Transverse colon (tissue), 4 donors: Measurements from ENCODE around the gene LMTK2. TPM values are rescaled to one million over a fixed set of nuclear protein-coding genes. Genes with fewer than 3 reads are reported as not detected.
A peak's percentile ranks its signal among the peaks of the same experiment; 100 is the strongest.

Source experiments
- DNase-seq: peaks from one replicate; pipeline ENCODE4 v3.0.0-alpha.2; 2019
- H3K27ac ChIP-seq, 4 donors: fragments of 200-600 bp; sonication (generic); 2 replicates each; pipeline ENCODE4 v1.5.1; 2016 to 2018; ENCODE audit warnings: inconsistent platforms in 4 of 4
- H3K27me3 ChIP-seq: fragments of 200-600 bp; sonication (generic); 2 replicates; pipeline ENCODE4 v1.5.1; 2017; ENCODE audit warnings: inconsistent platforms
- H3K36me3 ChIP-seq, 4 donors: fragments of 200-600 bp; sonication (generic); 2 replicates each; pipeline ENCODE4 v1.5.1; 2017 to 2019; ENCODE audit warnings: inconsistent platforms in 4 of 4
- H3K4me1 ChIP-seq, 4 donors: fragments of 200-600 bp; sonication (generic); 2 replicates each; pipeline ENCODE4 v1.5.1; 2017 to 2020; ENCODE audit warnings: inconsistent platforms in 4 of 4
- H3K4me3 ChIP-seq, 4 donors: fragments of 200-600 bp; sonication (generic); 1 replicate in 1 of 4; 2 replicates in 3 of 4; pipeline versions ENCODE4 v1.5.1 to v1.6.1; 2017 to 2019; ENCODE audit warnings: inconsistent platforms in 4 of 4
- H3K9me3 ChIP-seq, 2 donors: fragments of 200-600 bp; sonication (generic); 2 replicates each; pipeline ENCODE4 v1.5.1; 2017 to 2019; ENCODE audit warnings: inconsistent platforms in 2 of 2
- CTCF ChIP-seq, 5 experiments: fragments of 200-600 bp in 3 of 5; fragments of 450-650 bp in 2 of 5; sonication (generic) in 3 of 5; IDR thresholded peaks; 1 replicate in 2 of 5; 2 replicates in 3 of 5; pipeline ENCODE4 v1.5.1; 2016 to 2017; ENCODE audit warnings: antibody characterized with exemption in 5 of 5, inconsistent platforms in 3 of 5, mild to moderate bottlenecking in 2 of 5, moderate library complexity in 1 of 5
- EP300 ChIP-seq: sonication (generic); formaldehyde crosslinking; IDR thresholded peaks from one replicate; pipeline ENCODE4 v1.6.1; 2017; ENCODE audit warnings: antibody characterized with exemption, low read depth
- POLR2A ChIP-seq: fragments of 450-650 bp; IDR thresholded peaks from one replicate; pipeline ENCODE4 v1.6.1; 2016; ENCODE audit warnings: antibody characterized with exemption, mild to moderate bottlenecking, moderate library complexity
- POLR2AphosphoS5 ChIP-seq, 3 donors: sonication (generic); formaldehyde crosslinking; IDR thresholded peaks; one replicate each; pipeline ENCODE4 v1.6.1; 2016; ENCODE audit warnings: antibody characterized with exemption in 3 of 3
- WGBS, 2 donors: methylation state at CpG; one replicate each; pipeline ENCODE4 v1.1.5; 2018; ENCODE audit warnings: low coverage in 1 of 2; 5-methylcytosine and 5-hydroxymethylcytosine counted together
- in situ Hi-C, 4 donors: fragments of 200-750 bp; cut with MboI; loops; one replicate each; pipeline versions ENCODE4 v1.15.0 to v1.15.1; 2017; ENCODE audit warnings: low sequenced_read_pairs in 3 of 4, low pct_ligation_motif_present in 1 of 4, low pct_unique_long_range_greater_than_20kb in 1 of 4
- intact Hi-C: fragments of 100-400 bp; cut with DNase I; formaldehyde crosslinking; loops from one replicate; pipeline ENCODE4 v1.15.1; 2023; ENCODE audit warnings: low total_unique reads
- total RNA-seq, 4 donors: library from RNA; depleted of rRNA; stranded (reverse); fragments of >200 nt; gene quantifications; one replicate each; pipeline ENCODE4 v1.1.0, GENCODE V29; 2016

LMTK2 gene
- total RNA-seq, 4 donors from 2014 or later: 51.6 to 106 (median 62.2) TPM

DNA sequence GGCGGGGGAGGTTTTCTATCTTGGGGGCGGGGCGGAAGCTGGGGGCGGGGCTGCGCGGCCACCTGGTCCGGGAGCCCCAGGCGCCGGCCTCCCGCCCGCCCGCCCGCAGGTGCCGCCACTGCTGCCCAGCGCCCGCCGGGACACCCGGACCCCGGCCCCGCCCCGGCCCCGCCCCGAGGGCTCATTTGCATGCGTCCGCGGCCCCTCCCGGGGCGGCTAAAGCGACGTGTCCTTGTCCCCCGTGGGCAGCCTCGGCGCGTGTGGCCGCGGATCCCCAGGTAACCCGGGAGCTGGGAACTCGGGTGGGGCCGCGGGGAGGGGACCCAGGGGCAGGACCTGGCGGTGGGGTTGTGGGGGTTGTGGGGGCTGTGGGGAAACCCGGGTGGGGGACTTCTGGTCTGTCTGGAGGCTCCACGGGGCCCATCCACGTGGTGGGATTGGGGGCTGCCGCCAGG, 104.6 kb downstream of the LMTK2 start, which contains the start of gene BHLHA15:
TSS of gene BHLHA15 (plus strand) at position 219 of the 455 bp plus-strand sequence. CDS start 871 bp downstream, outside the sequence.
- WGBS, 2 donors: 0% methylated on average over 2 of the region's 45 CpGs; no CpG with 5 or more reads in 1 of the 2 donors
- Histone ChIP-seq H3K27ac (peak within 1 kb of the TSS in 3 of 4 donors; percentile 5 to 70 (median 50)), H3K4me3 (peak within 1 kb of the TSS in 3 of 4 donors; percentile 29 to 49 (median 32))

DNA sequence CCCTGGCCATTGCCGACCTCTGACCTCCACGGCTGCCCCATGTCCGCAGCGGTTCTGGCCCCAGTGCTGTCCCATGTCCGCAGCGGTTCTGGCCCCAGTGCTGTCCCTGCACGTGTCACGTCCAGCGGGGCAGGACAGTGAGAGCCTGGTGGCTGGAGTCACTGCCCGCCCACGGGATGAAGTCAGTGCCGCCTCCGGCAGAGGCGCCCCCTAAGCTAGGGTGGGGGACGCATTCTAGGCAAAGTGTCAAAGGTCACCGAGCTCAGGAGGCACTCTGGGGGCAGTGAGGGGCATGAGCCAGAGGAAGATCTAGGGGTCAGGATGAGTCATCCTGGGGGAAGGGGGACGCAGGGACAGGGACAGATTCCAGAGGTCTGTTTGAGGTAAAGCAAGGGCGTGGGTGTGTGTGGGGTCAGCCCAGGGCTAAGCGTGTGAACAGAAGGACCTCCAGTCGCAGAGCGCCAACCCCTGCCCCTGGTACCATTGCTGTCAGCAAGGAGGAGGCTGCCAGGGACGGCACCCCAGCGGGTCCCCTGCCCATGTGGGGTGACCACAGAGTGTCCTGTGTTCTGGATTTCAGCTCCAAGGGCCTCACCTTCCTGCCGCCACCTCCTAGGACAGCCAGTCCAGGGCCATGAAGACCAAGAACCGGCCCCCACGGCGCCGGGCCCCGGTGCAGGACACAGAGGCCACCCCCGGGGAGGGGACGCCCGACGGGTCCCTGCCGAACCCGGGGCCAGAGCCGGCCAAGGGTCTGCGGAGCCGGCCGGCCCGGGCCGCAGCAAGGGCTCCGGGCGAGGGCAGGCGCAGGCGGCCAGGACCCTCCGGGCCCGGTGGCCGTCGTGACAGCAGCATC, 105.2 kb downstream of the LMTK2 start:
- H3K27me3 ChIP-seq: peaks cover 15% of the 10 kb centered on the region
- DNase-seq: peak; percentile 18
- H3K27ac ChIP-seq: peak overlapping the region in 3 of 4 donors; percentile 5 to 70 (median 50)
- no peaks in the 10 kb centered on the region for H3K9me3 ChIP-seq
- no peaks in the 10 kb centered on the region for H3K36me3 ChIP-seq
- TF ChIP-seq POLR2AphosphoS5 (IDR thresholded peaks at IDR 0.05) (no peak), POLR2A (no peak)
- peaks cover 0 to 10% (median 10%) of the 10 kb centered on the region in 4 donors for H3K4me1 ChIP-seq
- intact Hi-C loops: no loop called here
- peak overlapping the region in 3 of 4 donors; percentile 29 to 49 (median 32) for H3K4me3 ChIP-seq
- WGBS, 2 donors: 69% methylated on average over 31 of the region's 49 CpGs; no CpG with 5 or more reads in 1 of the 2 donors
- in situ Hi-C loops: no loop called here

More for the DNA sequence above, 104.6 kb downstream of the LMTK2 start, which contains the start of gene BHLHA15:
- peaks cover 0 to 2% (median 0%) of the 10 kb centered on the region in 4 donors for H3K36me3 ChIP-seq
- no peaks in the 10 kb centered on the region for H3K9me3 ChIP-seq
- in situ Hi-C loops (no loop called here), intact Hi-C loops (no loop called here)
- H3K4me1 ChIP-seq: peaks cover 0 to 10% (median 10%) of the 10 kb centered on the region in 4 donors
- peak; percentile 81 for DNase-seq
- H3K27me3 ChIP-seq: peaks cover 15% of the 10 kb centered on the region
- peak in 1 of 3 donors; percentile 23 for TF ChIP-seq POLR2AphosphoS5 (IDR thresholded peaks at IDR 0.05)
- TF ChIP-seq POLR2A: no peak
- no peak for TF ChIP-seq CTCF (IDR thresholded peaks at IDR 0.05)

DNA sequence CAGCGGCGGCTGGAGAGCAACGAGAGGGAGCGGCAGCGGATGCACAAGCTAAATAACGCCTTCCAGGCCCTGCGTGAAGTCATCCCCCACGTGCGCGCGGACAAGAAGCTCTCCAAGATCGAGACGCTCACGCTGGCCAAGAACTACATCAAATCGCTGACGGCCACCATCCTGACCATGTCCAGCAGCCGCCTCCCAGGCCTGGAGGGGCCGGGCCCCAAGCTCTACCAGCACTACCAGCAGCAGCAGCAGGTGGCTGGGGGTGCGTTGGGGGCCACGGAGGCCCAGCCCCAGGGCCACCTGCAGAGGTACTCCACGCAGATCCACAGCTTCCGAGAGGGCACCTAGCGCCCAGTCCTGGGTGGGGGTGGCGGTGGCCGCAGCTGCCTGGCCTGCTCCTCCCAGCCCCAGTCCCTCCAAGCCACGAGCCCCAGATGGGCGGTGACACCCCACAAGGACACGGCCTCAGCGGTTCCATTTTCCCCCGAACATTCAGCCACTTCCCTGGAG, 105.9 kb downstream of the LMTK2 start:
- H3K4me3 ChIP-seq: no peak overlapping the region
- in situ Hi-C loops (no loop called here), intact Hi-C loops (no loop called here)
- H3K27ac ChIP-seq: no peak overlapping the region
- H3K4me1 ChIP-seq: peaks cover 0 to 10% (median 10%) of the 10 kb centered on the region in 4 donors
- H3K27me3 ChIP-seq: peaks cover 15% of the 10 kb centered on the region
- H3K9me3 ChIP-seq: no peaks in the 10 kb centered on the region
- TF ChIP-seq CTCF (IDR thresholded peaks at IDR 0.05) (no peak), EP300 (no peak), POLR2A (no peak), POLR2AphosphoS5 (IDR thresholded peaks at IDR 0.05) (no peak)
- no peaks in the 10 kb centered on the region for H3K36me3 ChIP-seq
- DNase-seq: no peak
- 87 to 93% methylated on average over 3 to 22 of the region's 30 CpGs for WGBS, 2 donors

- Histone ChIP-seq H3K27ac (no peak overlapping the region), H3K27me3 (peaks cover 15% of the 10 kb centered on the region), H3K9me3 (no peaks in the 10 kb centered on the region), H3K36me3 (no peaks in the 10 kb centered on the region), H3K4me3 (no peak overlapping the region), H3K4me1 (peaks cover 0 to 10% (median 10%) of the 10 kb centered on the region in 4 donors)
- in situ Hi-C loops (no loop called here), intact Hi-C loops (no loop called here)
- no peak for TF ChIP-seq CTCF (IDR thresholded peaks at IDR 0.05)
- DNase-seq: no peak
- 73 to 88% methylated on average over 2 to 8 of the region's 8 CpGs for WGBS, 2 donors
These were observed 106.7 kb downstream of the LMTK2 start for GRCh38 chr7:98213296-98213887.
